Tibial nerve (tissue), 4 donors: Measurements from ENCODE around the gene RAD51D. TPM values are rescaled to one million over a fixed set of nuclear protein-coding genes. Genes with fewer than 3 reads are reported as not detected.

Experiments used
- DNase-seq, 2 donors: peaks; one replicate each; pipeline ENCODE4 v3.0.0-alpha.2; 2019; ENCODE audit warnings: low spot score in 2 of 2
- H3K27ac ChIP-seq, 4 donors: fragments of 200-600 bp; sonication (generic) in 3 of 4; one replicate each; pipeline ENCODE4 v1.5.1; 2017 to 2019; ENCODE audit warnings: mild to moderate bottlenecking in 1 of 4
- H3K27me3 ChIP-seq, 2 donors: fragments of 200-600 bp; sonication (generic) in 1 of 2; one replicate each; pipeline versions ENCODE4 v1.5.1 to v1.6.0; 2017 to 2019
- H3K36me3 ChIP-seq, 3 donors: fragments of 200-600 bp; sonication (generic); one replicate each; pipeline ENCODE4 v1.5.1; 2018 to 2019
- H3K4me1 ChIP-seq, 4 donors: fragments of 200-600 bp; sonication (generic) in 3 of 4; one replicate each; pipeline ENCODE4 v1.5.1; 2017 to 2019
- H3K4me3 ChIP-seq, 4 donors: fragments of 200-600 bp; sonication (generic) in 3 of 4; one replicate each; pipeline ENCODE4 v1.5.1; 2017 to 2019; ENCODE audit warnings: mild to moderate bottlenecking in 1 of 4, moderate library complexity in 1 of 4
- H3K9me3 ChIP-seq, 4 donors: fragments of 200-600 bp; sonication (generic) in 3 of 4; one replicate each; pipeline ENCODE4 v1.5.1; 2017 to 2019
- EP300 ChIP-seq, 2 donors: sonication (generic); formaldehyde crosslinking; IDR thresholded peaks; one replicate each; pipeline ENCODE4 v1.6.1; 2017; ENCODE audit warnings: antibody characterized with exemption in 2 of 2, mild to moderate bottlenecking in 1 of 2
- POLR2A ChIP-seq, 2 donors: fragments of 450-650 bp; IDR thresholded peaks; one replicate each; pipeline ENCODE4 v1.6.1; 2017; ENCODE audit warnings: antibody characterized with exemption in 2 of 2, mild to moderate bottlenecking in 2 of 2, moderate library complexity in 2 of 2
- WGBS, 2 donors: methylation state at CpG; one replicate each; pipeline ENCODE4 v1.1.5; 2018; 5-methylcytosine and 5-hydroxymethylcytosine counted together
- total RNA-seq, 4 donors: library from RNA; depleted of rRNA; stranded (reverse); fragments of >200 nt; gene quantifications; one replicate each; pipeline ENCODE4 v1.1.0, GENCODE V29; 2016
- TF ChIP-seq, protein P1 (sequence below), 5 experiments: fragments of 200-600 bp in 3 of 5; fragments of 450-650 bp in 2 of 5; sonication (generic) in 3 of 5; IDR thresholded peaks; one replicate each; pipeline ENCODE4 v1.5.1; 2016 to 2019; ENCODE audit warnings: antibody characterized with exemption in 5 of 5, mild to moderate bottlenecking in 3 of 5, moderate library complexity in 2 of 5

RAD51D gene
- total RNA-seq, 4 donors from 2014 or later, result 7.5 to 19.8 (median 11.9) TPM

DNA sequence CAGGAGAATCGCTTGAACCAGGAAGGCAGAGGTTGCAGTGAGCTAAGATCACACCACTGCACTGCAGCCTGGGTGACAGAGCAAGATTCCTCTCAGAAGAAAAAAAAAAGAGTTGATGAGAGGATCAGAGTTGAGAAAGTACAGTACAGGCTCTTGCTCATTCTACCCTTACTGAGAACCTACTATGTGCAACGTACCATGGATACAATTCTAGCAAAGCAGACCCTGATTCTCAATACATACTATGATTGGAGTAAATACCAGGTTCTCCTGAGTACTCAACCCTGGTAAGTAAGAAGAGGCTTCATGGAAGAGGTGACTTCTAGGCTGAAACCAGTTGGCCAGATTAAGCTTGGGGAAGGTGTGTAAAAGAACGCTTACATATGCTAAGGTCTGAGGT, 57.4 kb downstream of the RAD51D start:
- Histone ChIP-seq H3K4me1 (peaks cover 0 to 22% (median 16%) of the 10 kb centered on the region in 4 donors), H3K4me3 (no peak overlapping the region), H3K36me3 (peaks cover 0 to 7% (median 0%) of the 10 kb centered on the region in 3 donors), H3K27ac (peak overlapping the region in 2 of 4 donors; percentile 83 to 84), H3K27me3 (no peaks in the 10 kb centered on the region), H3K9me3 (no peaks in the 10 kb centered on the region)
- DNase-seq, result no peak
- TF ChIP-seq, protein P1, sequence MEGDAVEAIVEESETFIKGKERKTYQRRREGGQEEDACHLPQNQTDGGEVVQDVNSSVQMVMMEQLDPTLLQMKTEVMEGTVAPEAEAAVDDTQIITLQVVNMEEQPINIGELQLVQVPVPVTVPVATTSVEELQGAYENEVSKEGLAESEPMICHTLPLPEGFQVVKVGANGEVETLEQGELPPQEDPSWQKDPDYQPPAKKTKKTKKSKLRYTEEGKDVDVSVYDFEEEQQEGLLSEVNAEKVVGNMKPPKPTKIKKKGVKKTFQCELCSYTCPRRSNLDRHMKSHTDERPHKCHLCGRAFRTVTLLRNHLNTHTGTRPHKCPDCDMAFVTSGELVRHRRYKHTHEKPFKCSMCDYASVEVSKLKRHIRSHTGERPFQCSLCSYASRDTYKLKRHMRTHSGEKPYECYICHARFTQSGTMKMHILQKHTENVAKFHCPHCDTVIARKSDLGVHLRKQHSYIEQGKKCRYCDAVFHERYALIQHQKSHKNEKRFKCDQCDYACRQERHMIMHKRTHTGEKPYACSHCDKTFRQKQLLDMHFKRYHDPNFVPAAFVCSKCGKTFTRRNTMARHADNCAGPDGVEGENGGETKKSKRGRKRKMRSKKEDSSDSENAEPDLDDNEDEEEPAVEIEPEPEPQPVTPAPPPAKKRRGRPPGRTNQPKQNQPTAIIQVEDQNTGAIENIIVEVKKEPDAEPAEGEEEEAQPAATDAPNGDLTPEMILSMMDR (IDR thresholded peaks at IDR 0.05), result no peak
- no peak for TF ChIP-seq EP300 (IDR thresholded peaks at IDR 0.05)
- no peak for TF ChIP-seq POLR2A (IDR thresholded peaks at IDR 0.05)
- 91 to 95% methylated on average over 3 of the region's 3 CpGs for WGBS, 2 donors

DNA sequence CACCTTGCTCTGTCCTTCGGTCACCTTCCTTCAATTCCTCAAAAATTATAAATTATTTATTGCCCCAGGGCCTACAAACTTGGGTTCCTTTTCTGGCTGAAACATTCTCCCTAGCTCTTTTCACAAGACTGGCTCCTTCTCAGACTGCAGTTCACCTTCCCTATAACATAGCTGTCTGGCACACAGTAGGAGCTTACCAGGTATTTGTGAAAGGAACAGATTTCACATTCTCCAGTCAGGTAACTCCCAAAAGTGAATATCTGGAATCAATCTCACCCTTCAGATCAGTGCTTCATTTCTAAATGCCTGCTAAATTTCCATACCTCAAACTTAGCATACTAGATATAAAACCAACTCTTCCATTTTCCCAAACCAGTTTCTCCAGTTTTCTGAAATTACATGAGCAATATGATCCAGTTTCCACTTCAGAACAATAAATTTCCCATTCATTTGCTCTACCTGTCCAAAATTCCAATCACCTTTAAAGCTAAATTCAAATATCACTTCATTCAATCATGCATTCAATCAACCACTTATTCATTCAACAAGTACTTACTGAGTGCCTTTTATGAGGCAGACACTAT, 62.2 kb downstream of the RAD51D start:
- DNase-seq, result no peak
- TF ChIP-seq, protein P1 (IDR thresholded peaks at IDR 0.05), result no peak
- TF ChIP-seq POLR2A (IDR thresholded peaks at IDR 0.05), result no peak
- TF ChIP-seq EP300 (IDR thresholded peaks at IDR 0.05), result no peak
- Histone ChIP-seq H3K27me3 (no peaks in the 10 kb centered on the region), H3K36me3 (peaks cover 0 to 7% (median 0%) of the 10 kb centered on the region in 3 donors), H3K4me3 (no peak overlapping the region), H3K9me3 (no peaks in the 10 kb centered on the region), H3K27ac (no peak overlapping the region), H3K4me1 (peaks cover 0 to 11% (median 6%) of the 10 kb centered on the region in 4 donors)
- 97% methylated on average over 1 of the region's 1 CpG for WGBS, 2 donors

DNA sequence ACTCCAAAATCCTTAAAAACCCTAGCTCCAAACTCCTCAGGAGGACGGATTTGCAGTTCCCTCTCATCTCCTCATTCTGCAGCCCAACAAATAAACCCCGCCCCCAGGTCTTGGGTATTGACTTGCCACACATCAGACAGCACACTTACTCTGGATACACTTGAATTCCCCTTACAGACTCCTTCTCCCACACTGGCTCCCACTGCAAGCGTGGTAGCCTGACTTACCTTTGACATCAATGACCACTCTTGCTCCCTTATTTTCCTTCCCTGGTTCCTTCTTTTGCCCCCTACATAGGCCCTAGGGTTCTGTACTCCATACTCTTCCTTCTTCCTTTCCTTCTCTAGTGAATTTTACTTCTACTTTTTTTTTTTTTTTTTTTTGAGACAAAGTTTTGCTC, 63.6 kb downstream of the RAD51D start:
- H3K27ac ChIP-seq, result no peak overlapping the region
- H3K4me1 ChIP-seq, result peaks cover 0 to 24% (median 19%) of the 10 kb centered on the region in 4 donors
- 84 to 86% methylated on average over 3 of the region's 3 CpGs for WGBS, 2 donors
- no peak for DNase-seq
- no peak overlapping the region for H3K4me3 ChIP-seq
- no peaks in the 10 kb centered on the region for H3K27me3 ChIP-seq
- H3K36me3 ChIP-seq, result no peaks in the 10 kb centered on the region
- H3K9me3 ChIP-seq, result no peaks in the 10 kb centered on the region
- TF ChIP-seq, protein P1 (IDR thresholded peaks at IDR 0.05), result no peak
- TF ChIP-seq EP300 (IDR thresholded peaks at IDR 0.05) (no peak), POLR2A (IDR thresholded peaks at IDR 0.05) (no peak)

DNA sequence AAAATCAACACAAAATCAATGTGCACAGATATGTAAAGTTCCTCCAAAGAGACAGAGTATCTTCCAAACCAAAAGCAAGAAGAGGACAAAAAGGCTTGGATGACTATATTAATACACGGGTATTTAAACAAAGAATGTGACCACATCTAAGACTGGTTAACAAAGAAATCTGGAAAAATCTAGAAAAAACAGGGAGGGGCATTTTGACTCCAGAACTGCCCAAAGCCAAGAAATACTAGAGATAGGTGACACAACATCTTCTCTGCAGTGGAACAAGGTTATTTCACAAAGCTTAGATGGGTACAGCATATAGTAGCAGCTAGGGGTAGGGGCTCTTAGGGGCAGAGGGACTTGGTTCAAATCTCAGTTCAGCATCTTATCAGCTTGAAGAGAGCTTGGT, 66.5 kb downstream of the RAD51D start:
- H3K36me3 ChIP-seq, result no peaks in the 10 kb centered on the region
- no peaks in the 10 kb centered on the region for H3K27me3 ChIP-seq
- H3K9me3 ChIP-seq, result no peaks in the 10 kb centered on the region
- TF ChIP-seq EP300 (IDR thresholded peaks at IDR 0.05) (no peak), POLR2A (IDR thresholded peaks at IDR 0.05) (no peak)
- TF ChIP-seq, protein P1 (IDR thresholded peaks at IDR 0.05), result no peak
- H3K4me3 ChIP-seq, result no peak overlapping the region
- 87 to 94% methylated on average over 1 of the region's 1 CpG for WGBS, 2 donors
- DNase-seq, result no peak
- peaks cover 0 to 32% (median 25%) of the 10 kb centered on the region in 4 donors for H3K4me1 ChIP-seq
- no peak overlapping the region for H3K27ac ChIP-seq

DNA sequence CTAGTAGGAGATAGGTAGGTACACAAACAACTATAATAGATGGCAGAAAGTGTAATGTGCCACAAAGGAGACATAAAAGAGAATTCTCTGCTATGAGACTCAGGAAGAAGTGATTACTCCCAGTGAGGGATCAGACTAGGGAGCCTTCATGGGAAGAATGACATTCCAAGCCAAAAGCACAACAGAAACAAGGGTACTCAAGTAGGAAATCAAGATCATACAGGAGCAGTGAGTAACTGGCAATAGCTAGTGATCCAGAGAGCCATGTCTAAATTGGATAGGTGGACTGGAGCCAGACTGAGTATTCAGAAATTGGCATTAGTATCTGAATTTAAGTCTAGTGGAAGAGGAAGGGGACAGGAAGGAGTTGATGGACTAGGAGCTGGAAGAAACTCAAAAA, 66.9 kb downstream of the RAD51D start:
- Histone ChIP-seq H3K27ac (peak overlapping the region in 2 of 4 donors; percentile 69 to 79), H3K4me1 (peaks cover 0 to 32% (median 25%) of the 10 kb centered on the region in 4 donors), H3K27me3 (no peaks in the 10 kb centered on the region), H3K4me3 (no peak overlapping the region), H3K36me3 (no peaks in the 10 kb centered on the region), H3K9me3 (no peaks in the 10 kb centered on the region)
- no peak for DNase-seq
- TF ChIP-seq POLR2A (IDR thresholded peaks at IDR 0.05), result no peak
- TF ChIP-seq, protein P1 (IDR thresholded peaks at IDR 0.05), result no peak
- no peak for TF ChIP-seq EP300 (IDR thresholded peaks at IDR 0.05)
